ENCODE data around the gene SDK2. TPM values are rescaled to one million over a fixed set of nuclear protein-coding genes. Genes with fewer than 3 reads are reported as not detected.

Gene SDK2
- total and polyA plus RNA-seq, 11 donors = 0.84 to 4.0 (median 2.6) TPM

- 93 to 97% (median 96%) methylated on average over 6 to 18 of the region's 18 CpGs for WGBS, 4 donors
- no peaks in the 10 kb centered on the region for H3K36me3 ChIP-seq
- DNase-seq (no peak), ATAC-seq (no peak)
- TF ChIP-seq CTCF (IDR thresholded peaks at IDR 0.05) = no peak
- no peak for TF ChIP-seq POLR2A (IDR thresholded peaks at IDR 0.05)
- no peak overlapping the region for H3K4me3 ChIP-seq
- no peak overlapping the region for H3K27ac ChIP-seq
- peaks cover 0 to 31% (median 19%) of the 10 kb centered on the region in 12 donors for H3K4me1 ChIP-seq
- H3K27me3 ChIP-seq = no peaks in the 10 kb centered on the region
- H3K9me3 ChIP-seq = no peaks in the 10 kb centered on the region
- intact Hi-C loops (cut with DNase I) = loop anchor here in 8 of 10 donors (2.0 to 10.0 kb wide), 6 partner anchors 56 to 643 kb away; partner anchors contain the start of genes CDC42EP4 (in 4 of the 8) and COG1 (in 3 of the 8)
These were observed 276.1 kb downstream of the SDK2 start for GRCh38 chr17:73368085-73368631.

GRCh38 chr17:73365906-73366623 lies 278.2 kb downstream of the SDK2 start:
- WGBS, 4 donors = 44 to 68% (median 54%) methylated on average over 21 to 23 of the region's 23 CpGs
- H3K27me3 ChIP-seq = no peaks in the 10 kb centered on the region
- peak; percentile 65 to 75 (median 73) for DNase-seq
- H3K9me3 ChIP-seq = no peaks in the 10 kb centered on the region
- ATAC-seq = peak; percentile 53 to 87 (median 69)
- intact Hi-C loops (cut with DNase I) = loop anchor here in 7 of 10 donors (1.0 to 10.0 kb wide), 9 partner anchors 27 to 641 kb away; partner anchors contain the start of genes CDC42EP4 (in 5 of the 7) and COG1 (in 3 of the 7)
- peak overlapping the region in 7 of 12 donors; percentile 4 to 26 (median 19) for H3K4me3 ChIP-seq
- H3K36me3 ChIP-seq = no peaks in the 10 kb centered on the region
- H3K27ac ChIP-seq = peak overlapping the region; percentile 50 to 82 (median 73)
- peaks cover 0 to 35% (median 19%) of the 10 kb centered on the region in 12 donors for H3K4me1 ChIP-seq
- TF ChIP-seq POLR2A (IDR thresholded peaks at IDR 0.05) (peak in 1 of 2 donors; percentile 47), CTCF (IDR thresholded peaks at IDR 0.05) (no peak)

GRCh38 chr17:73365301-73365874 lies 278.9 kb downstream of the SDK2 start:
- peak overlapping the region in 7 of 12 donors; percentile 4 to 26 (median 19) for H3K4me3 ChIP-seq
- H3K4me1 ChIP-seq = peaks cover 0 to 40% (median 20%) of the 10 kb centered on the region in 12 donors
- intact Hi-C loops (cut with DNase I) = loop anchor here in 7 of 10 donors (2.0 to 10.0 kb wide), 6 partner anchors 53 to 641 kb away; partner anchors contain the start of genes CDC42EP4 (in 4 of the 7) and COG1 (in 3 of the 7)
- ATAC-seq (no peak), DNase-seq (peak in 1 of 5 donors; percentile 58)
- no peaks in the 10 kb centered on the region for H3K36me3 ChIP-seq
- TF ChIP-seq CTCF (IDR thresholded peaks at IDR 0.05) (no peak), POLR2A (IDR thresholded peaks at IDR 0.05) (no peak)
- H3K27me3 ChIP-seq = no peaks in the 10 kb centered on the region
- WGBS, 4 donors = 49 to 59% (median 56%) methylated on average over 20 of the region's 20 CpGs
- H3K9me3 ChIP-seq = no peaks in the 10 kb centered on the region
- peak overlapping the region; percentile 50 to 82 (median 73) for H3K27ac ChIP-seq

GRCh38 chr17:73364155-73364522 lies 280.1 kb downstream of the SDK2 start:
- Histone ChIP-seq H3K4me1 (peaks cover 0 to 46% (median 22%) of the 10 kb centered on the region in 12 donors), H3K4me3 (no peak overlapping the region), H3K27me3 (no peaks in the 10 kb centered on the region), H3K9me3 (no peaks in the 10 kb centered on the region), H3K36me3 (no peaks in the 10 kb centered on the region), H3K27ac (no peak overlapping the region)
- WGBS, 4 donors = 93 to 98% (median 96%) methylated on average over 4 of the region's 4 CpGs
- TF ChIP-seq POLR2A (IDR thresholded peaks at IDR 0.05) = no peak
- no peak for TF ChIP-seq CTCF (IDR thresholded peaks at IDR 0.05)
- intact Hi-C loops (cut with DNase I) = loop anchor here in 2 of 10 donors (2.0 to 10.0 kb wide), 2 partner anchors 53 to 639 kb away; no protein-coding TSS in a partner anchor
- ATAC-seq (no peak), DNase-seq (no peak)
